Measurements from ENCODE around the gene NDOR1.

NDOR1 gene

DNA sequence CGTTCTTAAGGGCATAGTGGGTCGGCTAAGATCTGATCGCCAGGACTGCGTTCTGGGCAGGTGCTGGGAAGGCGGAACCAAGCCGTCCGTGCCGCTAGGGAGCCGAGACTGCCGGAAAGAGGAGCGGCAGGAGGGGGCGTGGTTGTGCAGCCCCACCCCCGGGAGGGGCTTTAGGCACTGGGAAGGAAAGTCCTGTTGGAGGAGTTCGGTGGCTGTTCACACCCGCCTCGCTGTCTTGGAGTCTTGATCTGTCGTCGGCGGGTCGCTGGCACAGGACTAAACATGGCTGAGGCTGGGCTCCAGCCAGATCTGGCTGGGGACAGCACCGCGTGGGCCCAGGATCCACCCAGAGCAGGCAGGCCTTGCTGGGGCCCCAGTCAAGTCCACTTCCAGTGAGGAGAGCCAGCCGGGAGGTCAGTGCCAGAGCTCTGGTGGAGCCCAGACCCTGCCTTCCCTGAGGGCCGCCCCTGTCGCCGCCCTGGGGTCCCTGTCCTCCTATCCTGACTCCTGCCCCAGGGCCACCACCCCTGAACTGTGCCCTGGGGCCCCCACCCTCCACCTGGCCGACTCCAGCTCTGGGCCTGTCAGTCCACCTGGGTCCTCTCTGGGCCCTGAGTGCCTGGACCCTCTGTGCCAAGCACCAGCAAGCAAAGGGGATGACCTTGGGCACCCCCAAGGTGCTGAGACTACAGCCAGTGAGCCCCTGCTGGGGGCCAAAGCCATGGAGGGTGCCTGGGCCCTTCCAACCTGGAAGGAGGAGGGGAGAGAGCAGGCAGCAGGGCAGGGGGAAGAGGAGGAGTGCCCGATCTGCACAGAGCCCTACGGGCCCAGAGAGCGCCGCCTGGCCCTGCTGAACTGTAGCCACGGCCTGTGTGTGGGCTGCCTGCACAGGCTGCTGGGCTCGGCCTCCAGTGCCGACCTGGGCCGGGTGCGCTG is 12.0 kb downstream of the NDOR1 start:
- Histone ChIP-seq H3K27me3 (replicated peaks in 2 of 5; ENCODE audit: control insufficient read depth in 4 of 5, insufficient read depth in 5 of 5, low read length in 4 of 5) (no peaks in the 10 kb centered on the region), H3K9me3 (ENCODE audit: control extremely low read depth in 1 of 5, control insufficient read depth in 4 of 5, insufficient read depth in 2 of 5, low read depth in 1 of 5, low read length in 4 of 5) (no peaks in the 10 kb centered on the region), H3K4me3 (ENCODE audit: control insufficient read depth in 1 of 7, extremely low read depth in 1 of 7, insufficient read depth in 4 of 7, low read depth in 2 of 7, low read length in 6 of 7) (peak overlapping the region in 1 of 7 experiments; percentile 5), H3K36me3 (ENCODE audit: control insufficient read depth in 4 of 4, insufficient read depth in 4 of 4, low read length in 3 of 4) (peaks cover 0 to 50% (median 17%) of the 10 kb centered on the region in 4 experiments), H3K27ac (ENCODE audit: insufficient read depth in 1 of 2, low read depth in 1 of 2, low read length in 2 of 2, poor library complexity in 1 of 2, severe bottlenecking in 2 of 2) (peak overlapping the region in 1 of 2 experiments; percentile 67), H3K4me1 (ENCODE audit: control extremely low read depth in 1 of 4, control insufficient read depth in 4 of 4, insufficient read depth in 4 of 4, low read length in 3 of 4) (peaks cover 0 to 9% (median 8%) of the 10 kb centered on the region in 4 experiments)
- ChIA-PET POLR2A (no interaction called here), CTCF (interaction anchor here (0.9 to 1.6 kb wide), 3 partner anchors 11 to 29 kb away, joined by 3 to 4 read pairs (median 4); no protein-coding TSS in a partner anchor)
- no peak for DNase-seq
- WGBS (ENCODE audit: insufficient coverage), result 78% methylated on average over 29 of the region's 36 CpGs

DNA sequence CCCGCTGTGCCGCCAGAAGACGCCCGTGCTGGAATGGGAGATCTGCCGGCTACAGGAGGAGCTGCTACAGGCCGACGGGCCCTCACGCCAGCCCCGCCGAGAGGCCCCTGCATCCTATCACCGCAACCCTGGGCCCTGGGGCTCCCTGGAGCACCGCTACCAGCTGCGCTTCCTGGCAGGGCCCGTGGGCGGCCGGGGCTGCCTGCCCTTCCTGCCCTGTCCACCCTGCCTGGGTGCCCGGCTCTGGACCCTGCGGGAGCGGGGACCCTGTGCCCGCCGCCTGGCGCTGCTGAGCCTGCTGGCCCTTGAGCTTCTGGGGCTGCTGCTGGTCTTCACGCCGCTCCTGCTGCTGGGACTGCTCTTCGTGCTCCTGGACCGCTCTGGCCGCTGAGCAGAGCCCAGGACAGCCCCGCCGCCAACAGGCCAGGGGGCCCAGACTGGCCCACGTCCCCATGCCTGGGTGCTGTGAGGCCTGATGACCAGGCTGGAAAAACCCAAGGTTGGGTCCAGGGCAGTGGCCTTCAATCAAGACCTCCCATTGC is 12.8 kb downstream of the NDOR1 start:
- Histone ChIP-seq H3K4me3 (ENCODE audit: control insufficient read depth in 1 of 7, extremely low read depth in 1 of 7, insufficient read depth in 4 of 7, low read depth in 2 of 7, low read length in 6 of 7) (no peak overlapping the region), H3K27ac (ENCODE audit: insufficient read depth in 1 of 2, low read depth in 1 of 2, low read length in 2 of 2, poor library complexity in 1 of 2, severe bottlenecking in 2 of 2) (peak overlapping the region in 1 of 2 experiments; percentile 67), H3K9me3 (ENCODE audit: control extremely low read depth in 1 of 5, control insufficient read depth in 4 of 5, insufficient read depth in 2 of 5, low read depth in 1 of 5, low read length in 4 of 5) (no peaks in the 10 kb centered on the region), H3K36me3 (ENCODE audit: control insufficient read depth in 4 of 4, insufficient read depth in 4 of 4, low read length in 3 of 4) (peaks cover 0 to 44% (median 17%) of the 10 kb centered on the region in 4 experiments), H3K4me1 (ENCODE audit: control extremely low read depth in 1 of 4, control insufficient read depth in 4 of 4, insufficient read depth in 4 of 4, low read length in 3 of 4) (peaks cover 0 to 16% (median 15%) of the 10 kb centered on the region in 4 experiments), H3K27me3 (replicated peaks in 2 of 5; ENCODE audit: control insufficient read depth in 4 of 5, insufficient read depth in 5 of 5, low read length in 4 of 5) (no peaks in the 10 kb centered on the region)
- WGBS (ENCODE audit: insufficient coverage), result 95% methylated on average over 30 of the region's 30 CpGs
- no peak for DNase-seq
- POLR2A ChIA-PET, result no interaction called here
- CTCF ChIA-PET, result interaction anchor here (0.9 kb wide), 1 partner anchor 14 kb away, joined by 3 read pairs; no protein-coding TSS in a partner anchor

DNA sequence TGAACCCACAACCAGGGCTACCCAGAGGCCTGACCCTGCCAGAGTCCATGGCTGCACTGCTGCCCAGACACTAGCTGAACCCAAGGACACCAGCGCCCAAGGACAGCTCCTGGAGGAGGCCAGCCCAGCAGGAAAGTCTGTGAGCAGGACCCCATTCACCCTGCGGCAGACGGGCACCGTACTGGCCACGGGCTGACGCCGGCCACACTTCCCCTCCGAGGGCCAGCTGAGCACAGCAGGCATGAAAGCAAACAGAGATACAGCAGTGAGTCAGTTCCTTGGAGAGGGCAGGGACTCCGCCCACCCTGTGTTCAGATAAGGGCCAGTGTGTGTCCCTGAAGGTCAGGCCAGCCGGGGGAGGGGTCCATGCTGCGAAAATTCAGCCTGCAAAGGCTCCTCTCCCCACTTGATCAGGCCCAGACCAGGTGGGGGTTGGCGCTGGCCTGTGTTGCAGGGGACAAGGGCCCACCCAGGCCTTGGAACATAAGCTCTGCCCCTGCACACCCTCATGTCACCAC is 13.3 kb downstream of the NDOR1 start:
- POLR2A ChIA-PET, result no interaction called here
- DNase-seq, result no peak
- Histone ChIP-seq H3K9me3 (ENCODE audit: control extremely low read depth in 1 of 5, control insufficient read depth in 4 of 5, insufficient read depth in 2 of 5, low read depth in 1 of 5, low read length in 4 of 5) (no peaks in the 10 kb centered on the region), H3K36me3 (ENCODE audit: control insufficient read depth in 4 of 4, insufficient read depth in 4 of 4, low read length in 3 of 4) (peaks cover 0 to 39% (median 17%) of the 10 kb centered on the region in 4 experiments), H3K4me1 (ENCODE audit: control extremely low read depth in 1 of 4, control insufficient read depth in 4 of 4, insufficient read depth in 4 of 4, low read length in 3 of 4) (peaks cover 0 to 17% (median 15%) of the 10 kb centered on the region in 4 experiments), H3K27ac (ENCODE audit: insufficient read depth in 1 of 2, low read depth in 1 of 2, low read length in 2 of 2, poor library complexity in 1 of 2, severe bottlenecking in 2 of 2) (peak overlapping the region in 1 of 2 experiments; percentile 67), H3K27me3 (replicated peaks in 2 of 5; ENCODE audit: control insufficient read depth in 4 of 5, insufficient read depth in 5 of 5, low read length in 4 of 5) (no peaks in the 10 kb centered on the region), H3K4me3 (ENCODE audit: control insufficient read depth in 1 of 7, extremely low read depth in 1 of 7, insufficient read depth in 4 of 7, low read depth in 2 of 7, low read length in 6 of 7) (no peak overlapping the region)
- WGBS (ENCODE audit: insufficient coverage), result 92% methylated on average over 11 of the region's 12 CpGs
- CTCF ChIA-PET, result interaction anchor here (0.7 to 1.5 kb wide), 3 partner anchors 12 to 43 kb away, joined by 3 to 5 read pairs (median 5); no protein-coding TSS in a partner anchor

DNA sequence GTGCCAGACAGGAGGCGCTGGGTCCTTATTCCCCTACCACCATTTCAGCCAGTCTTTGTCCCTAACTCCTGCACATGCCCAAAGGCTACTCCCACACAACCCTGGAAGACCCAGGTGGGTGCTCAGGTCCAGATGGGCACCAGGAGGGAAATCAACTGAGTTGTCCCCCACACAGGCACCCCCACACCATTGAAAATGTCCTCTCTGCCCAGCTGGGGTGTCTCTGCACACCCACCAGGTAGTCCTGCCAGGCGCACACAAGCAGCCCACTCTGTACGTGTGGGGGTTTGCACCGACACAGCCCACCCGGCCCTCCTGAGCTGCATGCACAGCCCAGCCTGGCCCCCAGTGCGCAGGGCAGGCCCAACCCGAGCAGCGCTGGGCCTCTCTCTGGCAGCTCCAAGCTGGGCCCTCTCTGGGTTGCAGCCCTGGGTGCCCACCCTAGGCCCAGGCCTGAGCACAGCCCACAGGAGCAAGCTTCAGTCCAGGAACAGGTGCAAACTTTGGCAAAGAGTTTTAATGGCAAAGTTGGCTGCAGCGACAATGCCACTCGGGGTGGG is 14.3 kb downstream of the NDOR1 start:
- CTCF ChIA-PET, result interaction anchor here (0.7 to 1.5 kb wide), 3 partner anchors 13 to 44 kb away, joined by 3 to 5 read pairs (median 5); no protein-coding TSS in a partner anchor
- no peak overlapping the region for H3K4me3 ChIP-seq (ENCODE audit: control insufficient read depth in 1 of 7, extremely low read depth in 1 of 7, insufficient read depth in 4 of 7, low read depth in 2 of 7, low read length in 6 of 7)
- H3K4me1 ChIP-seq (ENCODE audit: control extremely low read depth in 1 of 4, control insufficient read depth in 4 of 4, insufficient read depth in 4 of 4, low read length in 3 of 4), result peaks cover 2 to 25% (median 22%) of the 10 kb centered on the region in 4 experiments

DNA sequence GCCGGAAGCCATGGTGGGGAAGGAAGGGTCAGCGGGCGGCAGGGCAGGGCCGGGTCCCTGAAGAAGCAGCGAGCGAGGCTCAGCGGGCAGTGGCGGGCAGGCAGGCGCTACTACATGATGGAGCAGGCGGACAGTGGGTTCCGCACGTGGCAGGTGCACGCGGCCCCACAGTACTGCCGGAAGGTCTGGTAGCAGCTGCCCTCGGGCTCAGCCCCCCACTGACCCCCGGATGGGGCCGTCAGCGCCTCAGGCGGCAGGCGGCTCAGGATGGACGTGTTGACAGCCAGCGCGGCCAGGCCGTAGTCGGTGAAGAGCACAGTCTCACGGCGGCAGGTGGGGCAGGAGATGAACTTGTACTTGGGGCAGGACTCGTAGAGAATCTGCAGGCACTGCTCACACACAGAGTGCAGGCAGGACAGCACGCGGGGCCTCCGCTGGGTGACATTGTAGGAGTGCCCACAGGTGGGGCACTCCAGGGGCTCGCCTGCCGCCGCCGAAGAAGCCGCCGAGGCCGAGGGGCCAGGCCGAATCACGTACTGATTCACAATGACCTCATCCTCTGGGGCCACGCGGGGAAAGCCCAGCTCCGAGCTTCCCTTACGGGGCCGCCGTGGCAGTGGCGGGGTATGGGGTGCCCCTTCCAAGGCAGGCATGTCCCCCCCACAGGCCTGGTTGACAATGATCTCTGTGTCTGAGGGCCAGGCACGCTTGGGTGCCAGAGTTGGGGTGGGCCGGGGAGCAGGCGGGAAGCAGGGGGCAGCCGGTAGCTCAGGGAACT is 15.0 kb downstream of the NDOR1 start:
- Histone ChIP-seq H3K4me3 (ENCODE audit: control insufficient read depth in 1 of 7, extremely low read depth in 1 of 7, insufficient read depth in 4 of 7, low read depth in 2 of 7, low read length in 6 of 7) (no peak overlapping the region), H3K4me1 (ENCODE audit: control extremely low read depth in 1 of 4, control insufficient read depth in 4 of 4, insufficient read depth in 4 of 4, low read length in 3 of 4) (peaks cover 2 to 30% (median 26%) of the 10 kb centered on the region in 4 experiments), H3K27me3 (replicated peaks in 2 of 5; ENCODE audit: control insufficient read depth in 4 of 5, insufficient read depth in 5 of 5, low read length in 4 of 5) (no peaks in the 10 kb centered on the region), H3K9me3 (ENCODE audit: control extremely low read depth in 1 of 5, control insufficient read depth in 4 of 5, insufficient read depth in 2 of 5, low read depth in 1 of 5, low read length in 4 of 5) (no peaks in the 10 kb centered on the region), H3K27ac (ENCODE audit: insufficient read depth in 1 of 2, low read depth in 1 of 2, low read length in 2 of 2, poor library complexity in 1 of 2, severe bottlenecking in 2 of 2) (no peak overlapping the region), H3K36me3 (ENCODE audit: control insufficient read depth in 4 of 4, insufficient read depth in 4 of 4, low read length in 3 of 4) (peaks cover 0 to 22% (median 9%) of the 10 kb centered on the region in 4 experiments)
- POLR2A ChIA-PET, result no interaction called here
- CTCF ChIA-PET, result interaction anchor here (1.2 to 1.5 kb wide), 3 partner anchors 10 to 44 kb away, joined by 4 to 5 read pairs (median 5); no protein-coding TSS in a partner anchor
- peak in 1 of 3 donors; percentile 11 for DNase-seq
- 96% methylated on average over 42 of the region's 52 CpGs for WGBS (ENCODE audit: insufficient coverage)

More for the DNA sequence above, 14.3 kb downstream of the NDOR1 start:
- Histone ChIP-seq H3K36me3 (ENCODE audit: control insufficient read depth in 4 of 4, insufficient read depth in 4 of 4, low read length in 3 of 4) (peaks cover 0 to 29% (median 14%) of the 10 kb centered on the region in 4 experiments), H3K9me3 (ENCODE audit: control extremely low read depth in 1 of 5, control insufficient read depth in 4 of 5, insufficient read depth in 2 of 5, low read depth in 1 of 5, low read length in 4 of 5) (no peaks in the 10 kb centered on the region), H3K27me3 (replicated peaks in 2 of 5; ENCODE audit: control insufficient read depth in 4 of 5, insufficient read depth in 5 of 5, low read length in 4 of 5) (no peaks in the 10 kb centered on the region), H3K27ac (ENCODE audit: insufficient read depth in 1 of 2, low read depth in 1 of 2, low read length in 2 of 2, poor library complexity in 1 of 2, severe bottlenecking in 2 of 2) (no peak overlapping the region)
- WGBS (ENCODE audit: insufficient coverage), result 96% methylated on average over 9 of the region's 10 CpGs
- no peak for DNase-seq
- POLR2A ChIA-PET, result no interaction called here

DNA sequence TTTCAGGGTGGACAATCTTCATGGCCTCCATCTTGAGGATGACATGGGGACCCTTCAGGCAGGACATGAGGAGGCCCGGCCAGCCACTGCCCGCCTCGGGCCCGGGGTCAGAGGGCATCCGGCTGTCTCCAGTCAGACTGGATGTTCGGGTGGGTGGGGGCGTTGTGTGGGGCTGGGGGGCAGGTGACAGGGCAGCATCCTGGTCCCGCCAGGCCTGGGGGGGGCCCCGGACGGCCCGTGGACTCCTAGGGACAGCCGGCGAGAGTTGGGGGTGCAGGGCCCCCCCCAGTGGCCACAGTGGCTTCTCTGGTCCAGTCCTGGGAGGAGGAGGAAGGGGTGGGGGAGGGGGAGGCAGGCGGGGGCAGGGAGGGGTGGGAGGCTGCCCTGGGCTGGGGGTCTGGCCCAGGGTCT is 15.6 kb downstream of the NDOR1 start:
- CTCF ChIA-PET, result interaction anchor here (1.2 kb wide), 1 partner anchor 11 kb away, joined by 4 read pairs; no protein-coding TSS in a partner anchor
- peak overlapping the region in 1 of 7 experiments; percentile 48 for H3K4me3 ChIP-seq (ENCODE audit: control insufficient read depth in 1 of 7, extremely low read depth in 1 of 7, insufficient read depth in 4 of 7, low read depth in 2 of 7, low read length in 6 of 7)
- peaks cover 0 to under 1% (median 0%) of the 10 kb centered on the region in 5 experiments for H3K27me3 ChIP-seq (replicated peaks in 2 of 5; ENCODE audit: control insufficient read depth in 4 of 5, insufficient read depth in 5 of 5, low read length in 4 of 5)
- peaks cover 0 to 16% (median 5%) of the 10 kb centered on the region in 4 experiments for H3K36me3 ChIP-seq (ENCODE audit: control insufficient read depth in 4 of 4, insufficient read depth in 4 of 4, low read length in 3 of 4)
- peaks cover 2 to 30% (median 26%) of the 10 kb centered on the region in 4 experiments for H3K4me1 ChIP-seq (ENCODE audit: control extremely low read depth in 1 of 4, control insufficient read depth in 4 of 4, insufficient read depth in 4 of 4, low read length in 3 of 4)
- H3K9me3 ChIP-seq (ENCODE audit: control extremely low read depth in 1 of 5, control insufficient read depth in 4 of 5, insufficient read depth in 2 of 5, low read depth in 1 of 5, low read length in 4 of 5), result no peaks in the 10 kb centered on the region
- POLR2A ChIA-PET, result no interaction called here
- no peak overlapping the region for H3K27ac ChIP-seq (ENCODE audit: insufficient read depth in 1 of 2, low read depth in 1 of 2, low read length in 2 of 2, poor library complexity in 1 of 2, severe bottlenecking in 2 of 2)
- DNase-seq, result no peak
- WGBS (ENCODE audit: insufficient coverage), result 100% methylated on average over 1 of the region's 14 CpGs

Data from common myeloid progenitor, CD34-positive (primary cell).